Hepatocyte (in vitro differentiated cells): ENCODE results near the gene DCST1. TPM values are rescaled to one million over a fixed set of nuclear protein-coding genes. Genes with fewer than 3 reads are reported as not detected.

Source experiments
- DNase-seq: peaks from one replicate; pipeline ENCODE4 v3.0.0-alpha.2; 2016; ENCODE audit warnings: low spot score
- H2AFZ ChIP-seq: fragments of 200-600 bp; sonication (generic); 2 replicates; pipeline ENCODE4 v1.6.0; 2016; ENCODE audit warnings: antibody characterized with exemption, mild to moderate bottlenecking
- H3K27ac ChIP-seq: fragments of 200-600 bp; sonication (generic); 2 replicates; pipeline ENCODE4 v1.5.1; 2016; ENCODE audit warnings: mild to moderate bottlenecking
- H3K27me3 ChIP-seq: fragments of 200-600 bp; sonication (generic); 2 replicates; pipeline ENCODE4 v1.6.1; 2016
- H3K36me3 ChIP-seq: fragments of 200-600 bp; sonication (generic); replicated peaks from 2 replicates; pipeline ENCODE4 v1.5.1; 2016; ENCODE audit warnings: low read depth; ENCODE audit not compliant: insufficient read depth
- H3K4me1 ChIP-seq: fragments of 200-600 bp; sonication (generic); 2 replicates; pipeline ENCODE4 v1.5.1; 2016; ENCODE audit warnings: mild to moderate bottlenecking, moderate library complexity; ENCODE audit not compliant: insufficient read depth
- H3K4me2 ChIP-seq: fragments of 200-600 bp; sonication (generic); 2 replicates; pipeline ENCODE4 v1.6.0; 2016
- H3K4me3 ChIP-seq: fragments of 200-600 bp; sonication (generic); 2 replicates; pipeline ENCODE4 v1.5.1; 2016; ENCODE audit warnings: mild to moderate bottlenecking
- H3K79me2 ChIP-seq: fragments of 200-600 bp; sonication (generic); 2 replicates; pipeline ENCODE4 v1.6.0; 2017; ENCODE audit warnings: mild to moderate bottlenecking
- H3K9me2 ChIP-seq: fragments of 200-600 bp; sonication (generic); replicated peaks from 2 replicates; pipeline ENCODE4 v1.6.0; 2017; ENCODE audit warnings: mild to moderate bottlenecking; ENCODE audit not compliant: insufficient read depth
- H3K9me3 ChIP-seq: fragments of 200-600 bp; sonication (generic); 2 replicates; pipeline ENCODE4 v1.5.1; 2016; ENCODE audit warnings: low read depth, mild to moderate bottlenecking
- H4K20me1 ChIP-seq: fragments of 200-600 bp; sonication (generic); 2 replicates; pipeline ENCODE4 v1.6.0; 2016; ENCODE audit warnings: mild to moderate bottlenecking; ENCODE audit not compliant: insufficient read depth, poor library complexity, severe bottlenecking
- CTCF ChIP-seq: fragments of 200-600 bp; sonication (generic); IDR thresholded peaks from 2 replicates; pipeline ENCODE4 v1.5.1; 2016; ENCODE audit warnings: antibody characterized with exemption, mild to moderate bottlenecking; ENCODE audit not compliant: poor library complexity
- EZH2 ChIP-seq: fragments of 200-600 bp; sonication (generic); IDR thresholded peaks from 2 replicates; pipeline ENCODE4 v1.6.1; 2016; ENCODE audit warnings: antibody characterized with exemption, mild to moderate bottlenecking, borderline replicate concordance
- EZH2phosphoT487 ChIP-seq: fragments of 200-600 bp; sonication (generic); IDR thresholded peaks from one replicate; pipeline ENCODE4 v1.6.1; 2018; ENCODE audit warnings: antibody characterized with exemption, mild to moderate bottlenecking, low read depth, moderate library complexity; ENCODE audit not compliant: unreplicated experiment, severe bottlenecking
- WGBS: methylation state at CpG from one replicate; pipeline ENCODE4 v1.1.6; 2016; ENCODE audit warnings: low lambda C conversion rate; ENCODE audit errors: missing lambda C conversion rate; 5-methylcytosine and 5-hydroxymethylcytosine counted together
- polyA plus RNA-seq: library from polyadenylated mRNA; unstranded; fragments of >200 nt; fragmentation: Nextera tagmentation; extraction: Ambion mirVana; gene quantifications from 2 replicates; pipeline ENCODE4 v1.2.1, GENCODE V29; 2016
- total RNA-seq: library from RNA; depleted of rRNA; stranded (reverse); fragments of >200 nt; gene quantifications from 2 replicates; pipeline ENCODE4 v1.2.3, GENCODE V29; 2014

Gene DCST1
- total and polyA plus RNA-seq, 2 experiments from 2014 or later = 0.60 TPM; not detected in 1

GRCh38 chr1:155081472-155082300 lies 48.1 kb downstream of the DCST1 start:
- Histone ChIP-seq H2AFZ (peak overlapping the region; percentile 45), H3K27ac (no peak overlapping the region)

DNA sequence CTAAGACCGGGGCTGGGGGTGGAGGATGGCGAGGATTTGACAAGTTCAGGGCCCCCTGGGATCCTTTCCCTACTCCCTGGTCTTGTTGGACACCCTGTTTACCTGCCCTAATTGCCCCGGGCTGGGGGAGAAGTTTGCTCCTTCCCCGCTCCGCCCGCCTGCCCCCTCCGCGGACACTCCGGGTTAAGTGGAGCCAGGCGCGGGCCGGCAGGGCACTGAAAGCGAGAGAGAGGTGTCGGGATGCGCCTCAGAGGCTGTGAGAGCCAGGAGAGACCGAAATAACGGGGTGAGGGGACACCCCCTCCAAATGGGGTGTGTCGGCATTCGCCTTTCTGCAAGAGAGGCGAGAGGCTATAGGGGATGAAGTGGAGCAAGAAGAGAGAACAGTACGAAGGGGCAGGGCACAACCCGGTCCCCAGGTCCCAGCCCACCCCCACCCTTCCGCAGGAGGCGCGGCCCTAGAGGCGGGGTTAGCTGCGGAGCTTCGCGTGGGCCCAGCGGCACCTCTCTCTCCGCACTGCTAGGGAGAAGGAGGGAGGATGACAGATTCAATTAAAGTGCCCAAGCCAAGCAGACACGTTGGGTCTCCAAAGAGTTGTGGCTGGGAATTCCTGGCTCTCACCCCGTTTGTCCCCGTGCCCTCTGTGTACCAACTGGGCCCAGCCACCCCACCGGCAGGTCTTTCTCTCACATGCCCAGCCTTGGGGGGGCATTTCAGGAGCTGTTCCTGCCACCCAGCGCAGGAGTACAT lies 48.9 kb downstream of the DCST1 start:
- 13% methylated on average over 33 of the region's 36 CpGs for WGBS
- Histone ChIP-seq H3K79me2 (no peaks in the 10 kb centered on the region), H3K36me3 (no peaks in the 10 kb centered on the region), H3K4me2 (peak overlapping the region; percentile 99), H3K27me3 (peaks cover 48% of the 10 kb centered on the region), H4K20me1 (peaks cover 2% of the 10 kb centered on the region), H3K9me2 (no peaks in the 10 kb centered on the region), H3K27ac (no peak overlapping the region), H2AFZ (no peak overlapping the region), H3K9me3 (no peaks in the 10 kb centered on the region), H3K4me1 (peaks cover 57% of the 10 kb centered on the region), H3K4me3 (no peak overlapping the region)
- TF ChIP-seq EZH2 = peak; percentile 91
- TF ChIP-seq EZH2phosphoT487 = peak; percentile 48
- no peak for TF ChIP-seq CTCF
- no peak for DNase-seq

More at GRCh38 chr1:155081472-155082300, 48.1 kb downstream of the DCST1 start:
- no peaks in the 10 kb centered on the region for H3K79me2 ChIP-seq
- peaks cover 59% of the 10 kb centered on the region for H3K4me1 ChIP-seq
- peak overlapping the region; percentile 99 for H3K4me2 ChIP-seq
- H3K36me3 ChIP-seq = no peaks in the 10 kb centered on the region
- TF ChIP-seq EZH2 = peak; percentile 95
- peak; percentile 38 for TF ChIP-seq EZH2phosphoT487
- TF ChIP-seq CTCF = no peak
- 3% methylated on average over 64 of the region's 68 CpGs for WGBS
- H4K20me1 ChIP-seq = peaks cover 2% of the 10 kb centered on the region
- H3K9me2 ChIP-seq = no peaks in the 10 kb centered on the region
- peak; percentile 36 for DNase-seq
- H3K9me3 ChIP-seq = no peaks in the 10 kb centered on the region
- peak overlapping the region; percentile 5 for H3K4me3 ChIP-seq
- H3K27me3 ChIP-seq = peaks cover 48% of the 10 kb centered on the region

- Histone ChIP-seq H3K27ac (no peak overlapping the region), H3K4me1 (peaks cover 51% of the 10 kb centered on the region), H3K27me3 (peaks cover 48% of the 10 kb centered on the region), H3K36me3 (no peaks in the 10 kb centered on the region), H3K4me2 (peak overlapping the region; percentile 99), H2AFZ (no peak overlapping the region), H3K79me2 (no peaks in the 10 kb centered on the region), H4K20me1 (peaks cover 2% of the 10 kb centered on the region), H3K4me3 (no peak overlapping the region), H3K9me2 (no peaks in the 10 kb centered on the region), H3K9me3 (no peaks in the 10 kb centered on the region)
- no peak for TF ChIP-seq EZH2
- 56% methylated on average over 6 of the region's 6 CpGs for WGBS
- DNase-seq = no peak
Observed at GRCh38 chr1:155083052-155083541, 49.5 kb downstream of the DCST1 start.
